ENCODE measurements around the gene NPHS1.

GRCh38 chr19:35783469-35784434, 68.6 kb downstream of the NPHS1 start:
- TF ChIP-seq JUN (IDR thresholded peaks at IDR 0.05; ENCODE audit: borderline replicate concordance, low read depth, low read length) (peak; percentile 48; the same call in 1 of the 2 replicates), JUN (CRISPR knock-in tag; IDR thresholded peaks at IDR 0.05; ENCODE audit: borderline replicate concordance) (no peak), CHD2 (IDR thresholded peaks at IDR 0.05; ENCODE audit: low read depth, low read length) (no peak), MEIS2 (IDR thresholded peaks at IDR 0.05; ENCODE audit: partially characterized antibody) (no peak), ID3 (CRISPR knock-in tag; IDR thresholded peaks at IDR 0.05) (no peak), ID3 (tag; IDR thresholded peaks at IDR 0.05) (no peak), POLR2AphosphoS5 (IDR thresholded peaks at IDR 0.05; ENCODE audit: control insufficient read depth, insufficient read depth, low read depth, low read length) (no peak), REST (IDR thresholded peaks at IDR 0.05; ENCODE audit: borderline replicate concordance) (no peak), REST (CRISPR knock-in tag; IDR thresholded peaks at IDR 0.05; ENCODE audit: low read depth) (no peak), EZH2 (IDR thresholded peaks at IDR 0.05; ENCODE audit: borderline replicate concordance, low read depth, low read length) (no peak), MAFK (IDR thresholded peaks at IDR 0.05; ENCODE audit: low read length) (no peak), ZEB2 (IDR thresholded peaks at IDR 0.05) (no peak), KLF10 (CRISPR knock-in tag; IDR thresholded peaks at IDR 0.05) (no peak), E2F4 (CRISPR knock-in tag; IDR thresholded peaks at IDR 0.05; ENCODE audit: low read depth) (no peak)

Data from K562 (cell line).